Thyroid gland (tissue), 4 donors: ENCODE data around the gene UNC119.

Experiments
- POLR2A ChIP-seq, 2 donors: fragments of 450-650 bp; IDR thresholded peaks; one replicate each; pipeline ENCODE4 v1.6.1; 2017; ENCODE audit warnings: antibody characterized with exemption in 2 of 2, mild to moderate bottlenecking in 2 of 2, moderate library complexity in 1 of 2
- TF ChIP-seq, protein P1 (sequence below), 6 experiments: fragments of 200-600 bp in 3 of 6; fragments of 450-650 bp in 3 of 6; sonication (generic) in 3 of 6; IDR thresholded peaks; one replicate each; pipeline ENCODE4 v1.5.1; 2016 to 2019; ENCODE audit warnings: antibody characterized with exemption in 6 of 6, mild to moderate bottlenecking in 2 of 6, inconsistent platforms in 1 of 6, moderate library complexity in 1 of 6

GRCh38 chr17:28572259-28573039 lies 20.0 kb upstream of the UNC119 start:
- TF ChIP-seq, protein P1, sequence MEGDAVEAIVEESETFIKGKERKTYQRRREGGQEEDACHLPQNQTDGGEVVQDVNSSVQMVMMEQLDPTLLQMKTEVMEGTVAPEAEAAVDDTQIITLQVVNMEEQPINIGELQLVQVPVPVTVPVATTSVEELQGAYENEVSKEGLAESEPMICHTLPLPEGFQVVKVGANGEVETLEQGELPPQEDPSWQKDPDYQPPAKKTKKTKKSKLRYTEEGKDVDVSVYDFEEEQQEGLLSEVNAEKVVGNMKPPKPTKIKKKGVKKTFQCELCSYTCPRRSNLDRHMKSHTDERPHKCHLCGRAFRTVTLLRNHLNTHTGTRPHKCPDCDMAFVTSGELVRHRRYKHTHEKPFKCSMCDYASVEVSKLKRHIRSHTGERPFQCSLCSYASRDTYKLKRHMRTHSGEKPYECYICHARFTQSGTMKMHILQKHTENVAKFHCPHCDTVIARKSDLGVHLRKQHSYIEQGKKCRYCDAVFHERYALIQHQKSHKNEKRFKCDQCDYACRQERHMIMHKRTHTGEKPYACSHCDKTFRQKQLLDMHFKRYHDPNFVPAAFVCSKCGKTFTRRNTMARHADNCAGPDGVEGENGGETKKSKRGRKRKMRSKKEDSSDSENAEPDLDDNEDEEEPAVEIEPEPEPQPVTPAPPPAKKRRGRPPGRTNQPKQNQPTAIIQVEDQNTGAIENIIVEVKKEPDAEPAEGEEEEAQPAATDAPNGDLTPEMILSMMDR (IDR thresholded peaks at IDR 0.05): no peak
- TF ChIP-seq POLR2A (IDR thresholded peaks at IDR 0.05): no peak
